Measurements from ENCODE around the gene GAB2.

GRCh38 chr11:78432956-78433355, 15.3 kb upstream of the GAB2 start:
- TF ChIP-seq CTCF (conservative IDR thresholded peaks at IDR 0.05; ENCODE audit: low read depth, low read length), result no peak
- TF ChIP-seq POLR2A (IDR thresholded peaks at IDR 0.05; ENCODE audit: low read depth, low read length), result no peak
- no peak for TF ChIP-seq USF2 (IDR thresholded peaks at IDR 0.05; ENCODE audit: low read depth, low read length)
- TF ChIP-seq RCOR1 (IDR thresholded peaks at IDR 0.05; ENCODE audit: insufficient replicate concordance, low read length), result no peak
- no peak for TF ChIP-seq ELK1 (IDR thresholded peaks at IDR 0.05; ENCODE audit: borderline replicate concordance, low read depth, low read length)
- TF ChIP-seq MAZ (IDR thresholded peaks at IDR 0.05; ENCODE audit: borderline replicate concordance, low read depth, low read length), result no peak
- no peak for TF ChIP-seq RAD21 (IDR thresholded peaks at IDR 0.05; ENCODE audit: low read length)
- no peak for TF ChIP-seq BHLHE40 (IDR thresholded peaks at IDR 0.05; ENCODE audit: low read depth, low read length)

All from IMR-90 (cell line).